Esophagus muscularis mucosa (tissue), 4 donors: ENCODE results near the gene TNPO3. TPM values are rescaled to one million over a fixed set of nuclear protein-coding genes. Genes with fewer than 3 reads are reported as not detected.

ENCODE experiments used
- DNase-seq: peaks from one replicate; pipeline ENCODE4 v3.0.0-alpha.2; 2017; ENCODE audit errors: extremely low spot score
- H3K27ac ChIP-seq, 4 donors: fragments of 200-600 bp; sonication (generic); replicated peaks in 1 of 4; 1 replicate in 3 of 4; 2 replicates in 1 of 4; pipeline ENCODE4 v1.5.1; 2016 to 2019; ENCODE audit warnings: mild to moderate bottlenecking in 1 of 4
- H3K27me3 ChIP-seq, 4 donors: fragments of 200-600 bp; sonication (generic); one replicate each; pipeline versions ENCODE4 v1.5.1 to v1.6.0; 2016 to 2019
- H3K36me3 ChIP-seq, 4 donors: fragments of 200-600 bp; sonication (generic); one replicate each; pipeline ENCODE4 v1.5.1; 2016 to 2019
- H3K4me1 ChIP-seq, 4 donors: fragments of 200-600 bp; sonication (generic); one replicate each; pipeline ENCODE4 v1.5.1; 2016 to 2019
- H3K4me3 ChIP-seq, 4 donors: fragments of 200-600 bp; sonication (generic); 1 replicate in 2 of 4; 2 replicates in 2 of 4; pipeline ENCODE4 v1.5.1; 2016 to 2019; ENCODE audit warnings: mild to moderate bottlenecking in 4 of 4, moderate library complexity in 1 of 4
- H3K9me3 ChIP-seq, 4 donors: fragments of 200-600 bp; sonication (generic); 1 replicate in 3 of 4; 2 replicates in 1 of 4; pipeline ENCODE4 v1.5.1; 2016 to 2019
- EP300 ChIP-seq: sonication (generic); formaldehyde crosslinking; IDR thresholded peaks from one replicate; pipeline ENCODE4 v1.6.1; 2017; ENCODE audit warnings: antibody characterized with exemption
- POLR2A ChIP-seq: fragments of 450-650 bp; IDR thresholded peaks from one replicate; pipeline ENCODE4 v1.6.1; 2017; ENCODE audit warnings: antibody characterized with exemption, moderate library complexity, mild to moderate bottlenecking, low read depth
- POLR2AphosphoS5 ChIP-seq, 2 donors: sonication (generic); formaldehyde crosslinking; IDR thresholded peaks; one replicate each; pipeline ENCODE4 v1.6.1; 2017; ENCODE audit warnings: antibody characterized with exemption in 2 of 2
- WGBS: methylation state at CpG from one replicate; pipeline ENCODE4 v1.1.5; 2018; 5-methylcytosine and 5-hydroxymethylcytosine counted together
- intact Hi-C: fragments of 100-400 bp; cut with DNase I; formaldehyde crosslinking; loops from one replicate; pipeline ENCODE4 v1.15.1; 2023
- total RNA-seq, 4 donors: library from RNA; depleted of rRNA; stranded (reverse); fragments of >200 nt; gene quantifications; one replicate each; pipeline versions ENCODE4 v1.1.0 to v1.2.1, GENCODE V29; 2016
- TF ChIP-seq, protein P1 (sequence below), 3 experiments: fragments of 200-600 bp in 2 of 3; fragments of 450-650 bp in 1 of 3; sonication (generic) in 2 of 3; IDR thresholded peaks; one replicate each; pipeline ENCODE4 v1.5.1; 2017 to 2019; ENCODE audit warnings: antibody characterized with exemption in 3 of 3, mild to moderate bottlenecking in 2 of 3, moderate library complexity in 1 of 3

TNPO3 gene
- total RNA-seq, 4 donors from 2014 or later = 35.7 to 46.2 (median 38.1) TPM

DNA sequence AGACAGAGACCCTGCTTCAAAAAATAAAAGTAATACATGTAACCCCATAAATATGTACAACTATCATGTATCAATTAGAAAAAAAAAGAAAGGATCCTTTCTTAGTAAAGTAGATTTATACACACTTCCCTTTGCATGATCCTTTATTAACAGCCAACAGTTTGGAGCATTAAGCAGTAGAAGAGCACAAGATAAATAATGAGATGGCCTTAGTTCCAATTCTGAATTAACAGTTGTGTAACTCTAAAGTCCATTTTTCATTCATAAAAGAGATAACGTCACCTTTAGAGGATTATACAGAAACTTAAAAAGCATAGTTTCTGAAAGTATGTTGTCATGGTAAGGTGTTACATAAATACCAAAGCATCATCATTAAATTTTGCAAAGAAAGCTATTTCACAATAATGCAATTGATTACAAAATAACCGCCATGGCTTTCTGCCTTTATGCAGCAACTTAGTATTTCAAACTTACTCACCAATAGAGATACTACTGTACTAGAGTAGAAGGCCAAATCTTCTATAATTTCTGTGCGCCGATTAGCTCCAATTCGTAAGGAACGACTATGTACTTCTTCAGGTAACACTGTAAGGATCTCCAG is 40.3 kb downstream of the TNPO3 start:
- Histone ChIP-seq H3K9me3 (no peaks in the 10 kb centered on the region), H3K4me3 (no peak overlapping the region), H3K36me3 (peaks cover 22 to 61% (median 40%) of the 10 kb centered on the region in 4 donors), H3K27me3 (no peaks in the 10 kb centered on the region), H3K27ac (no peak overlapping the region), H3K4me1 (no peaks in the 10 kb centered on the region)
- TF ChIP-seq EP300 (no peak), POLR2AphosphoS5 (IDR thresholded peaks at IDR 0.05) (no peak), POLR2A (no peak)
- TF ChIP-seq, protein P1, sequence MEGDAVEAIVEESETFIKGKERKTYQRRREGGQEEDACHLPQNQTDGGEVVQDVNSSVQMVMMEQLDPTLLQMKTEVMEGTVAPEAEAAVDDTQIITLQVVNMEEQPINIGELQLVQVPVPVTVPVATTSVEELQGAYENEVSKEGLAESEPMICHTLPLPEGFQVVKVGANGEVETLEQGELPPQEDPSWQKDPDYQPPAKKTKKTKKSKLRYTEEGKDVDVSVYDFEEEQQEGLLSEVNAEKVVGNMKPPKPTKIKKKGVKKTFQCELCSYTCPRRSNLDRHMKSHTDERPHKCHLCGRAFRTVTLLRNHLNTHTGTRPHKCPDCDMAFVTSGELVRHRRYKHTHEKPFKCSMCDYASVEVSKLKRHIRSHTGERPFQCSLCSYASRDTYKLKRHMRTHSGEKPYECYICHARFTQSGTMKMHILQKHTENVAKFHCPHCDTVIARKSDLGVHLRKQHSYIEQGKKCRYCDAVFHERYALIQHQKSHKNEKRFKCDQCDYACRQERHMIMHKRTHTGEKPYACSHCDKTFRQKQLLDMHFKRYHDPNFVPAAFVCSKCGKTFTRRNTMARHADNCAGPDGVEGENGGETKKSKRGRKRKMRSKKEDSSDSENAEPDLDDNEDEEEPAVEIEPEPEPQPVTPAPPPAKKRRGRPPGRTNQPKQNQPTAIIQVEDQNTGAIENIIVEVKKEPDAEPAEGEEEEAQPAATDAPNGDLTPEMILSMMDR (IDR thresholded peaks at IDR 0.05) = no peak
- intact Hi-C loops = no loop called here
- 87% methylated on average over 6 of the region's 6 CpGs for WGBS
- no peak for DNase-seq

DNA sequence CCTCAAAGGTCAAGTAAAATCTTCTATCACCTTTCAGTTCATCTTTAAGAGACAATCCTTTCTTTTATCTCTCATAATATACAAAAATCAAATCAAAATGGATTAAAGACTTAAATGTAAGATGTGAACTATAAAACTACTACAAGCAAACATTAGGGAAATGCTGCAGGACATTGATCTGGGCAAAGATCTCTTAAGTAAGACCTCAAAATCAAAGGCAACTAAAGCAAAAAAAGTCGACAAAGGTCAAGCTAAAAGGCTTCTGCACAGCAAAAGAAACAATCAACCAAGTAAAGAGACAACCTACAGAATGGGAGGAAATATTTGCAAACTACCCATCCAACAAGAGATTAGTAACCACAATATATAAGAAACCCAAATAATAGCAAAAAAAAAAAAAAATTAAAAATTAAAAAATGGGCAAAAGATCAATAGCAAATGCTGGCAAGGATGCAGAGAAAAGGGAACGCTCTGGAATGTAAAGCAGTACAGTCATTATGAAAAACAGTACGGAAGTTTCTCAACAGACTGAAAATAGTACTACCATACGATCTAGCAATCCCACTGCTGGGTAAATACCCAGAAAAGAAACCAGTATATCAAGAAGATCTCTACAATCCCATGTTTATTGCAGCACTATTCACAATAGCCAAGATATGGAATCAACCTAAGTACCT is 41.7 kb downstream of the TNPO3 start:
- 85% methylated on average over 4 of the region's 4 CpGs for WGBS
- H3K4me3 ChIP-seq = no peak overlapping the region
- peaks cover 0 to 5% (median 0%) of the 10 kb centered on the region in 4 donors for H3K4me1 ChIP-seq
- no peak for TF ChIP-seq POLR2A
- no peak for TF ChIP-seq EP300
- TF ChIP-seq POLR2AphosphoS5 (IDR thresholded peaks at IDR 0.05) = no peak
- TF ChIP-seq, protein P1 (IDR thresholded peaks at IDR 0.05) = no peak
- intact Hi-C loops = no loop called here
- H3K27ac ChIP-seq = no peak overlapping the region
- no peak for DNase-seq
- no peaks in the 10 kb centered on the region for H3K9me3 ChIP-seq
- peaks cover 22 to 66% (median 41%) of the 10 kb centered on the region in 4 donors for H3K36me3 ChIP-seq
- H3K27me3 ChIP-seq = no peaks in the 10 kb centered on the region

DNA sequence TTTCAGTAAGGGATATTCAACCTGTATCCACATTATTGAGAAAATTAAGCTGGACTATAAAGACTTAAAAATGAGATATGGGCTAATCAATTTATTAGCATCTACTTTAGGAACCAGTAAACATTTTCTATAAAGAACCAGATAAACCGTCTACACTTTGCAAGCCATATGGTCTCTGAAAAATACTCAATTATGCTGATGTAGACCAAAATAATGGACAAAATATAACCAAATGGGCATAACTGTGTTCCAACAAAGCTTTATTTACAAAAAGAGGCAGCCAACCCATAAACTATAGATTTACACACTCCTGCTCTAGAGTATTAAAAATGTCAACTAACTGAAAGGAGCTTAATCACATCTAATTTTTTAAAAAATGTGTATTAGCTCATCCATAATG is 42.3 kb downstream of the TNPO3 start:
- TF ChIP-seq EP300 (no peak), POLR2AphosphoS5 (IDR thresholded peaks at IDR 0.05) (no peak), POLR2A (no peak)
- TF ChIP-seq, protein P1 (IDR thresholded peaks at IDR 0.05) = no peak
- intact Hi-C loops = no loop called here
- Histone ChIP-seq H3K4me1 (peaks cover 0 to 5% (median 0%) of the 10 kb centered on the region in 4 donors), H3K27ac (no peak overlapping the region), H3K9me3 (no peaks in the 10 kb centered on the region), H3K36me3 (peaks cover 22 to 67% (median 44%) of the 10 kb centered on the region in 4 donors), H3K27me3 (no peaks in the 10 kb centered on the region), H3K4me3 (no peak overlapping the region)
- 100% methylated on average over 1 of the region's 1 CpG for WGBS
- DNase-seq = no peak

DNA sequence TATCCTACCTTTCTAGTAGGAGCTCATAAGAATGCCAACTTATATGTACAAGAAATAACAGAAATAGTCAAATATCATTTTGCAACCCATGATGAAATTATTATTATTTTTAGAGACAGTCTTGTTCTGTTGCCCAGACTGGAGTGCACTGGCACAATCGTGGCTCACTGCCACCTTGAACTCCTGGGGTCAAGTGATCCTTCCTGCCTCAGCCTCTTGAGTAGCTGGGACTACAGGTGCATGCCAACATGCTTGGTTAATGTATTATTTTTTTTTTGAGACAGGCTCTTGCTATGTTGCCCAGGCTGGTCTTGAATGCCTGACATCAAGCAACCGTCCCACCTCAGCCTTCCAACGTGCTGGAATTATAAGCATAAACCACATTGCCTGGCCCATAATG is 44.8 kb downstream of the TNPO3 start:
- TF ChIP-seq EP300 = no peak
- TF ChIP-seq POLR2AphosphoS5 (IDR thresholded peaks at IDR 0.05) = no peak
- TF ChIP-seq, protein P1 (IDR thresholded peaks at IDR 0.05) = no peak
- no peak for TF ChIP-seq POLR2A
- H3K27me3 ChIP-seq = no peaks in the 10 kb centered on the region
- peaks cover 15 to 53% (median 32%) of the 10 kb centered on the region in 4 donors for H3K36me3 ChIP-seq
- no peak overlapping the region for H3K4me3 ChIP-seq
- no peak for DNase-seq
- H3K4me1 ChIP-seq = peaks cover 0 to 7% (median 5%) of the 10 kb centered on the region in 4 donors
- 78% methylated on average over 3 of the region's 3 CpGs for WGBS
- intact Hi-C loops = no loop called here
- no peaks in the 10 kb centered on the region for H3K9me3 ChIP-seq
- no peak overlapping the region for H3K27ac ChIP-seq
